COLO668 (cell line): Measurements from ENCODE around the gene TNFSF10.

ENCODE experiments used
- DNase-seq: peaks from one replicate; lab custom pipeline; 2025; ENCODE audit not compliant: unreplicated experiment; lab: John Stamatoyannopoulos, UW

TNFSF10 gene

GRCh38 chr3:172518929-172519640, 4.1 kb downstream of the TNFSF10 start:
- DNase-seq: no peak

GRCh38 chr3:172517859-172518466, 5.3 kb downstream of the TNFSF10 start:
- DNase-seq: no peak

DNA sequence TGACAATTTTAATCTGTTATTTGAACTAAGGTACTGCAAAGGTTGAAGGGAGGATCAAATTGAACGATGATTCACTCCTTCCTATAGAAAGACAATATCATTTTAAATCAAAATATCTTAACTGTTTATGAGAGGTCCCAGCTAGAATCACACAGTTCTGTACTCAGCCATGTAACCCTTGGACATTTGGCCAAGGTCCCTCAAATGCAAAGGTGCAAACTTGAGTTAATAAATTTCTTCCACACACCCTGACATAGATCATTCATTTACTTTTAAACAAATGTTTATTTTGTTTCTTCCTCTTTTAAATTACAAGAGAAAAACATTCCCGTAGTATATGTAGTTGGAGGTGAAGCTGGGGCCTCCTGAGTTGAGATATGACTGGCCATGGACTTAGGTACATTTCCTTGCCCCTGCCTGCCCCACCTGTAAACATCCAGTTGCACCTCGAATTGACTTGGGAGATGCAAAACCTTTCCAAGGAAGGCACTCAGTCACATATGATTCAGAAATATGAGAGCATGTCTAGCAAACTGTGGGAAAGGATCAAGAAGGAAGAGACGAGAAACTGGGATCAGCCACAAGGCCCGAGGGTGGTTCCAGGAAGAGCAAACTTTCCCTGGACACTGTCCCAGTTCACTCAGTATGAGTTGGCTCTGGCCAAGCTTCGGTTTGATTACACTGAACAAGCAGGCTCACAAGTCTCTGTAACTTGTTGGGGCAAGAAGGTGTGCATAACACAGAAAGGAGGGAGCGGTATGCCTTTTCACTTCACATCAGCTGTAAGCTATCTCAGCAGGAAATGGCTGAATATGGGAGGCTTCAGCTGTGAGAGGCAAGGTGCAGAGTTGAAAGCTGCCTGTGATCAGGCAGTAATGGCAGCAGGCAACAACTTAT, 6.7 kb downstream of the TNFSF10 start:
- no peak for DNase-seq

DNA sequence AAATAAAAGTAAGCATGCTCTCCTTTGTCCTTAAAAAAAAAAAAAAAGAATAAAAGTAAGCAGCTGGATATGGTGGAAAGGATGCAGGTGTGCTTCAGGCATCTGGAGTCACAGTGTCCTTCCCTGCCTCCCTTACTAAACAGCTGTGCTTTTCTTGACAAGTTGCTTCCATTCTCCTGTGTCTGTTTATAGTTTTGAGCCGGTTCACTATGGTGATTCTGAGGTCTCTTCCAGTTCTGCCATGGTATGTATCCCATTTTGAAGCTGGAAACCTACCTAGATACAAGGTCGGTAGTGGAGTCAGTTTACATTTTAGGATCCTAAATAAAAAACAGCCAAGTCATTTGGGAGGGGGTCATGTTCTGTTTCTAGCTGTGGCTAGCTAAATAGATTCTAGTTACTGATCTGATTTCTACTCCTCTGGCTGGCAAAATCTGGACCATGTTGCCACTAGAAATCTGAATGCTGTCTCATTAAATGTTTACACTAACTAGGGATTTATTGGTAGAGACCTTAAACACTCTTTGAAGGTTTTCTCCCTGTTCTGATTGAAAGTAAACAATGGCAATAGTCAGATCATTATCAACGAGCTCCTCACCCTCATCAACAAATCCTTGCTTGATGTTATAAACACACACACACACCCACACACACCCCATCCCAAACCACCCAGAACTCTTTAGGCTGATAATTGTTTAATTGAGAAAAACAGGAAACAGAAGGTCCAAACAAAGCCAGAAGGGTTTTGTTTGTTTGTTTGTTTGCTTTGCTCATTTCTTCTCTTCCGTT, 7.9 kb downstream of the TNFSF10 start:
- DNase-seq: no peak

DNA sequence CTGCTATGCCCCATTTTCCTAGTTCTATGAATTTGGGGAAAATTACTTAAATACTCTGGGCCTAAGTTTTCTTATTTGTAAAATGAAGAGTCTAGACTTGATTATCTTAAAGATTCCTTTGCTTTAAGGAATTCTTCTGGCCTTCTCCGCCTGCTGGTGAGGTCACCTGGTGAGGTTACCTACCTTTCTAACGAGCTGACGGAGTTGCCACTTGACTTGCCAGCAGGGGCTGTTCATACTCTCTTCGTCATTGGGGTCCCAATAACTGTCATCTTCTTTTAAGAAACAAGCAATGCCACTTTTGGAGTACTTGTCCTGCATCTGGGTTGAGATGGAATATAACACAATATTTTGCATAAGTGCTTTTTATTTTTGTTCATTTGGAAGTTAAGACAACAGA, 8.6 kb downstream of the TNFSF10 start:
- DNase-seq: no peak

DNA sequence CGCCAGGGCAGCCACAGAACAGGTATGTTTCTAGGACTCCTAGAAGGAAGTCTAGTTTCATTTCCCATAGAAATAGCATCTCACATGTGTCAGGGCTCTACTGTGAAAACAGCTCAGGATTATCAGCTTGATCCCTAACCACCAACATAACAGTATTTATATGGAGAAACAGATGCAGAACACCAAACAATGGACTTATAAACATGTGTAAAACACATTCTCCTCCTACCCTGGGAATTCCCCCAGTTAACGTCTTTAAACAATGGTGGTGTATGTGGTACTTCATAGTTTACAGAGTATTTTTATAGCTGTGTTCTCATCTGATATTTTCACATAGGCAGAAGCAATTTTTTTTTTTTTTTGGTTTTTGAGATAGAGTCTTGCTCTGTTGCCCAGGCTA, 9.7 kb downstream of the TNFSF10 start:
- no peak for DNase-seq

DNA sequence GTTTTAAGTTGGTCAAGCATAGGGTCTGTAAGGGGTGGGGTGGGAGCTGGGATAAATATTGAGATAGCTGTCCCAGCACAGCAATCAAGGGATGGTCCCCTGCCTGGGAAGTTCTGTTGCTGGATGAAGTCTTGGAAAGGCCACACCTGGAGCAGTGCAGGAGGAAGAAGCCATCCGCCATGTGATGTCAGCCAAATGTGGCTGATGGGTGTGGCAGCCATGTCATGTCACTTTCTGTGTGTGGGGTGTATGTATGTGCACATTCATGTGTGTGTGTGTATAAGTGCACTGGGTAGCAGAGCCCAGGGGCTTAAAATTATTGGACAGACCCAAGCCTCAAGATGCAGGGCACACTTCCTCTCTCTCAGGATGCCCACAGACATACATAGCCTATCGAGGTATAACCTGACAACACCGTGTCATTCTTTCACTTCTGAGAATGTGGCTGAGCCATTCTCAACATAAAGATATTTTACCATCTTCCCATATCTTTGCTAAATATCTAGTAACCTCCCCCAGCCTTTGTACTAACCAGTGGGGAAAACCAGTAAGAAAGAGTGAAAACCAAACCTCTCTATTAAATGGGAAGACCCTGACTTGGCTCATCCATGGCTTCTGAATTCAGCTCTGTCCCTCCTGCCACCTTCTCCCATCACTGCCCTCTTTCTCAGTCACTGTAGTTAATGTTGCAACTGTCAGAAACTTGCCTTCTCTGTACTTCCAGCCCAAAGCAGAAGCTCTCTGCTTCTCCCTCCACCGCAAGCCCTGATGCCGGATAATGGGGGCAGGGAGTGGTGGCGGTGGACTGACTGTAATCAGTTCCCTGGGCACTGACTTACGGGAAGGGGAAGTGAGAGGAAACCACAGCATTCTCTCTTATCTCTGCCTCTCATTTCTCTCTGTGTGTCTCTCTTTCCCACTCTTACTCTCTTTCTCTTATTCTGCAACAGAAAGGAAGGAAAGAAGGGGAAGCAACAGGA, 11.2 kb downstream of the TNFSF10 start:
- no peak for DNase-seq

DNA sequence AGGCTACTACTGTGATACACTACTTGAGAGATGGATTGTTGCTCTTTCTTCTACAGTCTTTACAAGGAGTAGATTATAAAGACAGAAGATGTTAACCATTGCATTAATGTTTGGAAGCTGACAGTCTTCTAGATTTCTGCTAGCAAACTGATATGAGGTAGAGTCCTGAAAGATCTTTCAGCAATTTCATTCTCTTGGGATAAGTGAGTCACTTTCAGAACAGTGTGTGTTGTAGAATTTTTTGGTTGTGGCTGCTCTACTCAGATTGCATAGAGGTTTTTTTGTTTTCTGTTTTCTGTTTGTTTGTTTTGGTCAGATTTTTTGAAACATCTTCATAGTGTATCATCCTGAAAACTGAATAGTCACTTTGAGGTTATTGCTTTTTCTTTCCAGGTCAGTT, 17.1 kb downstream of the TNFSF10 start:
- DNase-seq: no peak

DNA sequence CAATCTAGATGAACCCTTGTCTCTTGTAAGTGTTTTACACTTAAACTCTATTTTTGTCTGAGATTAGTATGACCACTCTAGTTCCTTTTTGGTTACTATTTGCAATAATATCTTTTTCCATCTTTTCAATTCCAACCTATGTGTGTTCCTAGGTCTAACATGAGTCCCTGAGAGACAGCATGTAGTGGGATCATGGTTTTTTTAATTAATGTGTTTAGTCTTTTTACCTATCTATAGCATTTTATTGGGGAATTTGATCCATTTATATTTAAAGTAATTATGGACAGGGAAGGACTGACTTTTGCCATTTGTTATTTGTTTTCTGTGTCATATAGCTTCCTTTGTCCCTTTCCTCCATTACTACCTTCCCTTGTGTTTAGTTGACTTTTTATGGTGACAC, 21.7 kb downstream of the TNFSF10 start:
- DNase-seq: no peak

DNA sequence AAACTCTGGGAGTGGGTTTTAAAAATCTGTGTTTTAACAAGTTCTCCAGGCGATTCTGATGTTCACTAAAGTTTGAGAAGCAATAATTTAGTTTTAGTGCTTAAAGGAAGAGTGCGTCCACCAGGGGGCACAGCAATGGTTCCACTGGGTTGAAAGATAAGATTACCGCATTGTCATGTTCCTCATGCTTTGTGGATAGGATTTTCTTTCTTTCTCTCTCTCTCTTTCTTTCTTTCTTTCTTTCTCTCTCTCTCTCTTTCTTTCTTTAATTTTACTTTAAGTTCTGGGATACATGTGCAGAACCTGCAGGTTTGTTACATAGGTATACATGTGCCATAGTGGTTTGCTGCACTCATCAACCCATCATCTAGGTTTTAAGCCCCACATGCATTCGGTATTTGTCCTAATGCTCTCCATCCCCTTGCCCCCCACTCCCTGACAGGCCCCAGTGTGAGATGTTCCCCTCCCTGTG, 33.0 kb downstream of the TNFSF10 start:
- DNase-seq: peak; percentile 56

- no peak for DNase-seq
Observed at GRCh38 chr3:172478116-172478515, 45.1 kb downstream of the TNFSF10 start.

- DNase-seq: no peak
Observed at GRCh38 chr3:172476347-172476746, 46.9 kb downstream of the TNFSF10 start.

DNA sequence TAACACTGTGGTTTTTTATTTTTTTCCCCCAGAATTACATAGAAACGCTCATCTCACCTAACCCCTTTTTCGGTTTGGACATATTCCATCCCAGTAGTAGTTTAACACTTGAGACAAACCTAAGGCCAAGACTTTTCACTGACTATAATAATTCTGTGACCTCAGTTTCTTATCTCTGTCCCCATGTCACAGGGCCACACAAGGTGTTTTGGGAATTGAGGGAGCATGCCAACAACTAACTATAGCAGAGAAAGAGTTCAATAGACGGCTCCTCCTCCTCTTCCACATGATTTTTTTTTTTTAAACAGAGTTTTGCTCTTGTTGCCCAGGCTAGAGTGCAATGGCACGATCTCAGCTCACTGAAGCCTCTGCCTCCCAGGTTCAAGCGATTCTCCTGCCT, 47.5 kb downstream of the TNFSF10 start:
- no peak for DNase-seq

DNA sequence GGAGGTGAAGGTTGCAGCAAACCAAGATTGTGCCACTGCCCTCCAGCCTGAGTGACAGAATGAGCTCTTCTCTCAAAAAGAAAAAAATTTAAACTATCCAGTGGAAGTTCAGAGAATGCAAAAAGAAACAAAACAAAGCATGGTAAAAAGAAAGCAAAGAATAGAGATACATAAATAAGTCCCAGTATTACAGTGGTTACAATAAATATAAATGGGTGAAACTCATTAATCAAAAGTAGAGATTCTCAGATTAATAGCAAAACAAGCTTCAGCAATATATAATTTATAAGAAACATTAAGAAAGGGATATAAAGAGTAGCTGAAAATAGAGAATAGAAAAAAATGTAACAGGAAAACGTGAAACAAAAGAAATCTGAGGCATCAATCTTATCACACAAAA, 51.3 kb downstream of the TNFSF10 start:
- no peak for DNase-seq

DNA sequence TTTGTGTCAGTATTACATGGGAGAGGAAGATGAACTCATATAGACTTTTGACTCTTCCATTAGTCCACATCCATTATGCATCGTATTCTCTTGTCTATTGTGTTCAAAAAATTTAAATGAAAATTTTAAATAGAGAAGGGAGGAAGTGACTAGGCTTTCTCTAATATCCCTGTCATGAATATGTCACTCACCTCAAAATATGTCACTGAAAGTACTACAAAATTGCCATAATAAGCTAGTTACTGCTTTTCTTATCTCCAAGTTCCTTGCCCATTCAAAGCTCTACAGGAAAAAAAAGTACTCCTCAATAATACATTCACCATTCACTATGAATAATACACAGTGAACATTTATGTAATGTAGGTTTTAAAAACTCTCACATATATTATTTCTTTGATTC, 52.6 kb downstream of the TNFSF10 start:
- DNase-seq: no peak

DNA sequence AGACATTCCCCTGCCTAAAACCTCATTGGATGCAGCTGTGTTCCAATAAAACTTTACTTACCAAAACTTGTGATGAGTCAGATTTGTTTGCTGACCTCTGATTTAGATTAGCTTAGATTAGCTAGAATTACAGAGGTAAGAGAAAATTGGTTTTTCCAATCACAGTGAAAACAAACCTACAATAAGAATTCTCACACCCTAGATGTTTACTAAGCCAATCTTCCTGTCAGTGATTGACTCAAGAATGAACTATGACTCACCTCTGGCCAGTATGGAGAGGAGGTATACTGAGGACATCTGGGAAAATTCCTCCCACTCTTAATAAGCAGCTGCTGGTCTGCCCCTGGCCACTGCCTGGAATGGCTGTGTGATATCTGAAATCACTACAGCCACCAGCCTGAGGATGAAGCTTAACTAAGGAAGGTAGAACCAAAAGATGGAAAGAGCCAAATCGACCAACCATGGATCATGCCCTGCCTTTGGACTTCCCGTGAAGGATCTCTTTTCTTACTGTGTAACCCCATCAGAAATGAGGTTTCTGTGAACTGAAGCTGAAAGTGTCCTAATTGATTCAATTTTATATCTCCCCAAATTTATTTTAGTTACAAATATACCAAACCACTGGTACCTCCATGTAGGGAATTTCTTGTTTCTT, 55.9 kb downstream of the TNFSF10 start:
- DNase-seq: no peak

- no peak for DNase-seq
Observed at GRCh38 chr3:172466553-172467130, 56.6 kb downstream of the TNFSF10 start.

DNA sequence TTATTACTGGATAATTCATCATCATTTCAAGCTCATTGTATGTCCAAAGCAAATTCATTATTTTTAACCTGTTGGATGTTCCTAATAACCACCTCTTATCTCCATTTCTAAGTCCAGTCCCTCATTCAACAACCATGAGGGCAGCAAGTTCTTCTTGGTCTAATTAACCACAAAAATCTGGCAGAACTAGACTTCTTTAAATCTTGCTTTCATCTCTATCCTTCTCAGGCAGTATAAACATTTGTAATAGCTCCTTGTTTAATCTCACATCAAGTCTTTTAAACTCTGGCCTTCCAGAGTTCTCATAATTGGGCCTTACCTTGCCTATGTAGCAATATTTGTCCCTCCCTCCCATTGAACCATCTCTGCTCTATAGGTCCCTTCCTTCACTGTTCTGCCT, 57.9 kb downstream of the TNFSF10 start:
- no peak for DNase-seq

GRCh38 chr3:172464306-172464705, 58.9 kb downstream of the TNFSF10 start:
- DNase-seq: no peak
